ENCODE results near the gene SHKBP1. TPM values are rescaled to one million over a fixed set of nuclear protein-coding genes. Genes with fewer than 3 reads are reported as not detected.

Gene SHKBP1
- total RNA-seq, 1 donor from 2014 or later: 56.3 TPM

GRCh38 chr19:40604647-40605215, 28.1 kb downstream of the SHKBP1 start:
- no peak for FAIRE-seq
- Mint-ChIP-seq H3K4me3 (ENCODE audit: unreplicated experiment) (peak overlapping the region; percentile 78), H3K27me3 (ENCODE audit: low read depth, unreplicated experiment) (peaks cover 44% of the 10 kb centered on the region), H3K27ac (ENCODE audit: unreplicated experiment) (no peak overlapping the region), H3K4me1 (ENCODE audit: low read depth, unreplicated experiment) (peaks cover 9% of the 10 kb centered on the region), H3K36me3 (ENCODE audit: low read depth, unreplicated experiment) (no peaks in the 10 kb centered on the region), H3K9me3 (ENCODE audit: unreplicated experiment) (no peaks in the 10 kb centered on the region)
- Histone ChIP-seq H3K4me1 (ENCODE audit: insufficient read depth, low read length) (peaks cover 46% of the 10 kb centered on the region), H3K27me3 (ENCODE audit: insufficient read depth, low read length) (no peaks in the 10 kb centered on the region), H3K27ac (ENCODE audit: low read depth, low read length) (no peak overlapping the region), H3K9me3 (ENCODE audit: insufficient read depth, low read depth, low read length) (no peaks in the 10 kb centered on the region), H2AFZ (ENCODE audit: low read depth, low read length) (peak overlapping the region; percentile 74), H3K4me2 (ENCODE audit: low read length) (peak overlapping the region; percentile 89), H3K36me3 (ENCODE audit: insufficient read depth, low read length) (no peaks in the 10 kb centered on the region), H3K79me2 (ENCODE audit: insufficient read depth, low read length) (no peaks in the 10 kb centered on the region), H4K20me1 (ENCODE audit: insufficient read depth, low read length) (peaks cover 4% of the 10 kb centered on the region), H3K4me3 (ENCODE audit: insufficient read depth, low read depth, low read length) (peak overlapping the region; percentile 40), H3K9ac (ENCODE audit: low read length) (peak overlapping the region; percentile 33)
- TF ChIP-seq EZH2 (IDR thresholded peaks at IDR 0.05; ENCODE audit: insufficient read depth, low read length): no peak
- no peak for TF ChIP-seq CTCF (IDR thresholded peaks at IDR 0.05; ENCODE audit: insufficient read depth, low read depth, low read length)
- DNase-seq (ENCODE audit: low read depth): no peak

- H3K9ac ChIP-seq (ENCODE audit: low read length): peak overlapping the region; percentile 33
- H3K4me1 Mint-ChIP-seq (ENCODE audit: low read depth, unreplicated experiment): peaks cover 11% of the 10 kb centered on the region
- H3K4me3 Mint-ChIP-seq (ENCODE audit: unreplicated experiment): peak overlapping the region; percentile 78
- peaks cover 51% of the 10 kb centered on the region for H3K4me1 ChIP-seq (ENCODE audit: insufficient read depth, low read length)
- no peaks in the 10 kb centered on the region for H3K36me3 Mint-ChIP-seq (ENCODE audit: low read depth, unreplicated experiment)
- H2AFZ ChIP-seq (ENCODE audit: low read depth, low read length): peak overlapping the region; percentile 74
- H3K27me3 Mint-ChIP-seq (ENCODE audit: low read depth, unreplicated experiment): peaks cover 43% of the 10 kb centered on the region
- peaks cover 4% of the 10 kb centered on the region for H4K20me1 ChIP-seq (ENCODE audit: insufficient read depth, low read length)
- FAIRE-seq: no peak
- H3K79me2 ChIP-seq (ENCODE audit: insufficient read depth, low read length): no peaks in the 10 kb centered on the region
- H3K9me3 Mint-ChIP-seq (ENCODE audit: unreplicated experiment): no peaks in the 10 kb centered on the region
- no peak overlapping the region for H3K27ac ChIP-seq (ENCODE audit: low read depth, low read length)
- H3K36me3 ChIP-seq (ENCODE audit: insufficient read depth, low read length): no peaks in the 10 kb centered on the region
- DNase-seq (ENCODE audit: low read depth): peak; percentile 51
- H3K27me3 ChIP-seq (ENCODE audit: insufficient read depth, low read length): no peaks in the 10 kb centered on the region
- H3K27ac Mint-ChIP-seq (ENCODE audit: unreplicated experiment): peak overlapping the region; percentile 34
- TF ChIP-seq EZH2 (IDR thresholded peaks at IDR 0.05; ENCODE audit: insufficient read depth, low read length) (no peak), CTCF (IDR thresholded peaks at IDR 0.05; ENCODE audit: insufficient read depth, low read depth, low read length) (no peak)
- H3K9me3 ChIP-seq (ENCODE audit: insufficient read depth, low read depth, low read length): no peaks in the 10 kb centered on the region
- H3K4me3 ChIP-seq (ENCODE audit: insufficient read depth, low read depth, low read length): peak overlapping the region; percentile 40
- H3K4me2 ChIP-seq (ENCODE audit: low read length): peak overlapping the region; percentile 89
Measured at GRCh38 chr19:40605216-40605971, 28.7 kb downstream of the SHKBP1 start.

Measured in astrocyte (in vitro differentiated cells and primary cell).